GM19043 (cell line): ENCODE results near the gene C1orf87.
"Not testable (repeated sequence)": the region's sequence is repeated elsewhere in the genome, so short reads cannot be mapped to it uniquely, and the experiment has no call there.

Experiments used
- ATAC-seq: cut with Tn5 transposase; IDR thresholded peaks from one replicate; pipeline ENCODE4 v1.9.1; 2021; ENCODE audit warnings: low read depth; ENCODE audit not compliant: unreplicated experiment

The C1orf87 gene

GRCh38 chr1:59999006-59999405 lies 74.6 kb downstream of the C1orf87 start:
- ATAC-seq, result no peak

GRCh38 chr1:59997479-59998115 lies 76.0 kb downstream of the C1orf87 start:
- ATAC-seq, result no peak

GRCh38 chr1:59994302-59995198 lies 79.0 kb downstream of the C1orf87 start:
- ATAC-seq, result no peak

GRCh38 chr1:59992040-59992820 lies 81.3 kb downstream of the C1orf87 start:
- ATAC-seq, result no peak

- no peak for ATAC-seq
Measured at GRCh38 chr1:59990470-59990869, 83.1 kb downstream of the C1orf87 start.

- ATAC-seq, result no peak
Measured at GRCh38 chr1:59986516-59987310, 86.9 kb downstream of the C1orf87 start.

GRCh38 chr1:59985911-59986515 lies 87.6 kb downstream of the C1orf87 start:
- ATAC-seq, result no peak

- no peak for ATAC-seq
Measured at GRCh38 chr1:59979666-59980065, 93.9 kb downstream of the C1orf87 start.

GRCh38 chr1:59978511-59978910 lies 95.1 kb downstream of the C1orf87 start:
- no peak for ATAC-seq

- no peak for ATAC-seq
Measured at GRCh38 chr1:59978026-59978425, 95.5 kb downstream of the C1orf87 start.

- ATAC-seq, result no peak
Measured at GRCh38 chr1:59977075-59977410, 96.5 kb downstream of the C1orf87 start.

GRCh38 chr1:59976194-59977074 lies 97.1 kb downstream of the C1orf87 start:
- peak; percentile 87 for ATAC-seq

GRCh38 chr1:59973719-59974118 lies 99.9 kb downstream of the C1orf87 start:
- ATAC-seq, result no peak

GRCh38 chr1:59972216-59972927 lies 101.2 kb downstream of the C1orf87 start:
- no peak for ATAC-seq

- peak; percentile 74 for ATAC-seq
Measured at GRCh38 chr1:59971464-59971911, 102.1 kb downstream of the C1orf87 start.

GRCh38 chr1:59969542-59970175 lies 103.9 kb downstream of the C1orf87 start:
- ATAC-seq, result not testable (repeated sequence)

GRCh38 chr1:59968746-59969145 lies 104.8 kb downstream of the C1orf87 start:
- ATAC-seq, result not testable (repeated sequence)

- no peak for ATAC-seq
Measured at GRCh38 chr1:59967780-59968179, 105.8 kb downstream of the C1orf87 start.
